ENCODE data around the gene SPACA9.
A peak's percentile ranks its signal among the peaks of the same experiment; 100 is the strongest.

The SPACA9 gene

GRCh38 chr9:132864277-132864676 is 14.4 kb upstream of the SPACA9 start:
- DNase-seq, result no peak

DNA sequence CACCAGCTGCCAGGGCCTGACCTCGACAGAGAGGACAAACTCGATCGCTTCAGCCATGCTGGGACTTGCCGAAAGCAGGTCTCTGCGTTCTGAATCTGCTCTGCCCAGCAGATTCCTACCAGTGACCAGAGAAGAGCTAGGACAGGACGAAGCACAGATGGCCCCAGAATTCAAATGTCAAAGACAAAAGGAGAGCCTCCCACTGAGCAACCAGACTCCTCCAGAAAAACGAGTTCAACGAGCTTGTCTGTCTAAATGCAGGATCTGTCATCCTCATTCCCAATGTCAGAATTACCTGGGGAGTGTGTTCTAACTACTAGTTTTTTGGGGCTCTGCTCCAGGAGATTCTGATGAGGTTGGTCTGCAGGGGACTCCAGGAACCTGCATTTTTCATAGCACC is 14.0 kb upstream of the SPACA9 start:
- no peak for DNase-seq

- DNase-seq, result no peak
These were observed 11.8 kb upstream of the SPACA9 start for GRCh38 chr9:132866898-132867297.

GRCh38 chr9:132869266-132869665 is 9.4 kb upstream of the SPACA9 start:
- DNase-seq, result no peak

GRCh38 chr9:132873403-132873802 is 5.3 kb upstream of the SPACA9 start:
- no peak for DNase-seq

- DNase-seq, result no peak
These were observed 3.5 kb upstream of the SPACA9 start for GRCh38 chr9:132875159-132875558.

- no peak for DNase-seq
These were observed 1.8 kb upstream of the SPACA9 start for GRCh38 chr9:132876849-132877248.

DNA sequence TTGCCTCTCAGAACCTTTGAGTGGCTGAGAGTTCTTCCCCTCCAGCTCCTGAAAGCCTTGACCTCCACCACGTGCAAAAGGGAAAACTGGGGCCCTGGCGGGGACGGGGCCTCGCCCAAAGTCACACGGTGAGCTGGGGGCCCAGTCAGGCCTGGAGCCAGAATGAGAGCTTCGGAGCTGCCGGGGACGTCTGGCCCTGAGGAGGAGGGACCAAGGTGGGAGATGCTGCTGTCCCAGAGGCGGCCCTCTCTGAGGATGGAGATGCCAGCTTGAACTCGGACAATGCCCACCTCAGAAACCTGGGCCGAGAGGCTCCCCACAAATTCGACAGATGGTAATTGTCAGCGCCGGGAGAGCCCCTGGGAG is 1.3 kb upstream of the SPACA9 start:
- DNase-seq, result no peak

DNA sequence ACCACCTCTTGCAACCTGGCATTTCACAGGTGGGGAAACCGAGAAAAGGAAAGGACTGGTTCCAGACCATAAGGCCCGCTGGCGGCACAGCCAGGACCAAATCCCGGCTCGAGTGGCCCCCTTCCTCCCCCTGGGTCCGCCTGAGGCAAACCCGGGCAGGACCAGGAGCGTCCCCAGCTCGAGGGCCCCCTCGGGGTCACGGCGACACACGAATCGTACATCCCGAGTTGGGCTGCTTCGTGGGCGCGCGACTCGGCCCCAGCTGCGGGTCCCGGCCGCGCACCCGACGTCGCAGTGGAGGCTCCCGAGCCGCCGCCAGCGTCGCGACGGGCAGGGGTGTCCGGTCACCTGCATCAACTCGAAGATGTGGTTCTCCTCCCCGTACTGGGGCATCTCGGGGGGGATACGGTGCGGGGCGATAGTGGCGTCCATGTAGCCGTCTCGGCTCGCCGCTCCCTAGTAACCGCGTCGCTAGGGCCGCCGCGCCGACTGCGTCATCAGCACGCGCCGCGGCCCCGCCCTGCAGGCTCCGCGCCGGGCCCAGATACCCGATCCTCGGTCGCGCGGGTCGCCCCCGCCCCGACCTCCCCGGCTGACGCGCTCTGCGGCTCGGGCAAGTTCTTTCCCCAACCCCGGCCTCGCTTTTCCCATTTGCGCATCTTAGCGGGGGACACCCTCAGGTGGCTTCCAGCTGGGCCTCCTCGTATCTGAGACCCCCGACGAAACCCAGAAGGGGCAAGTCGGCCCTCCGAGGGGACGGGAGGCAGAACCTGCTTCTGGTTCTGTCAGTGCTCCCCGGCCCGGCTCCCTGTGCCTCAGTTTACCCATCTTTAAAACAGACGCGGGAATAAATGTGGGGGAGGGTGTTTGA is 639 bp upstream of the SPACA9 start, which contains the start of gene AK8:
TSS of gene AK8 (minus strand) at position 461 of the 871 bp plus-strand sequence. CDS start at position 432, 29 bp downstream.
- DNase-seq, result peak; percentile 38 to 68 (median 48)

GRCh38 chr9:132879457-132880323 is 992 bp downstream of the SPACA9 start:
- no peak for DNase-seq

GRCh38 chr9:132880324-132880661 is 1.6 kb downstream of the SPACA9 start:
- DNase-seq, result no peak

DNA sequence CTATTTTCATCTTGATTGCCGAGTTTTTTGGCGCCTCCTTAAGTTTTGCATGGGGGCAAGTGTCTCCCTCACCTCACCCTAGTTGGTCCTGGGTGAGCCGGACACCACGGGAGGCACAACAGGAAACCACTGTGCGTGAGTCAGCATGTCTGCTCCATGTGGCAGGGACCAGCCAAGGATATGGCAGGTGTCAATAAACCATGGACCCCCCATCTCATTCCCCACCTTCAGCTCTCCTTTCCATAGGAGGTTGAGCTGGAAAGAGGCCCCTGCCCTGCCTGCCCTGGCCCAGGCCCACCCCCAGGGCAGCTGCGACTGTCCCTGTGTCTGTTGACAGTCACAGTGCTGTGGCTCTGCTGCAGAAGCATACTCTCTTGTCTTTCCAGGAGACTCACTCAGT is 3.1 kb downstream of the SPACA9 start:
- DNase-seq, result no peak

- no peak for DNase-seq
These were observed 3.9 kb downstream of the SPACA9 start for GRCh38 chr9:132882616-132883015.

- no peak for DNase-seq
These were observed 4.9 kb downstream of the SPACA9 start for GRCh38 chr9:132883349-132884294.

- DNase-seq, result no peak
These were observed 7.1 kb downstream of the SPACA9 start for GRCh38 chr9:132885720-132886333.

- no peak for DNase-seq
These were observed 7.6 kb downstream of the SPACA9 start for GRCh38 chr9:132886334-132886725.

DNA sequence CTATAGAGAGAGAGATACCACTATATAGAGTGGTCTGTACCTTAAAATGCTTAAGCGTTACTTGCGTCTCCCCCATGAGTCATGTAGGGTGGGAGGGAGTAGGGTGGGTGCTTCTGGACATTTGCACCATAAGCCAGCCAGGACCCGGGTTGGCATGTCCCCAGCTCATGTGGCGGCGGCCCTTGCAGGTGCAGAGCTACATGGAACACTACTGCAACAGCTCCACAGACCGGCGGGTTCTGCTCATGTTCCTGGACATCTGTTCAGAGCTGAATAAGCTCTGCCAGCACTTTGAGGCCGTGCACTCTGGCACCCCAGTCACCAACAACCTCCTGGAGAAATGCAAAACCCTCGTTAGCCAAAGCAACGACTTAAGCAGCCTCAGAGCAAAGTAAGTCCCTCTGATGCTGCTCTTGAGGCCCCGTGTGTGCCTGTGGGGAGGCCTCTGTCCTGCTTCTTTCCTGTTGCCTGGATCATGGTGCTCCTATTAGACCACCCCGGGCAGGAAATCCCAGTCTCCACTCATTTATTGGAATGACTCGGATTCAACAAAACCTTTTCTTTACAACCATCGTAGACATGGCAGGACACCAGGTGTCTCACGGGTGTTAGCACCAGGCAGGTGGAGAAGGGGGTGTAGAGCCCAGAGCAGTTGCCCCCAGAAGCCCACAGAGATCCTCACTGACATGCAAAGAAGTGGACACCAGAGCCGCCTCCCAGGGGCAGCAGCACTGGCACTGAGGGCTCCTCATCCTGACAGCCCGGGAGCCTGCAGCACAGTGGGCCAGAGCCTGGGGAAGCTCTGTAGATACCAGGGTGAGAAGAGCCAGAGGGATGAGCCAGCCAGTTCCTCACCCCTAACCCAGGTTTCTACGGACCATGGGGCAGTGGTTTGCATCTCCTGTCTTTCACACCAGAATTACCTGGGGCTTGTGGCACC is 8.8 kb downstream of the SPACA9 start:
- DNase-seq, result no peak

GRCh38 chr9:132888151-132888550 is 9.5 kb downstream of the SPACA9 start:
- no peak for DNase-seq

DNA sequence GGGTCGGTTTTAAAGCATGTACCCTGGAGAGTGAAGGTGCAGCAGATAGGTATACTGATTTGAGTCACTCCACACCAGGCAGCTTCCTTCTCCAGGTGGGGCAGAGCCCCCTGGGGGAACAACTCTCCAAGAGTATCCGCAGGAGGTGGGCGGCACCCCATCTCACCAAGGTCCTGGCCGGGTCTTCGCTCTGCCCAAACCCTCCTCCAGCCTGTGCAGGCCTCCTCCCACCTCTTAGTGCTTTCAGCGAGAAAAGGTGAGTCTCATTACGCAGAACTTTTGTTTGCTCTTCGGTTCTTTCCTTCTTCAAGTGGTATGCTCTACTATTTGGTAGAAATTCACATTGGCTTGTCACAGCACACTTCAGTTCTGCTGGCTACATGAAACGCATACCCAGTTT is 13.7 kb downstream of the SPACA9 start:
- DNase-seq, result no peak

GRCh38 chr9:132894346-132894745 is 15.6 kb downstream of the SPACA9 start:
- no peak for DNase-seq
